CD4-positive, alpha-beta T cell treated with Interleukin-2 at 100 ng/mL for 4 hours (primary cell): ENCODE results near the gene FIP1L1.

Experiments used
- DNase-seq: peaks from one replicate; pipeline ENCODE4 v3.0.0-alpha.2; 2020; ENCODE audit warnings: low spot score

Gene FIP1L1

GRCh38 chr4:53477038-53477565, 99.7 kb downstream of the FIP1L1 start:
- no peak for DNase-seq

GRCh38 chr4:53477636-53478035, 100.2 kb downstream of the FIP1L1 start:
- DNase-seq: no peak

GRCh38 chr4:53478671-53479456, 101.4 kb downstream of the FIP1L1 start:
- no peak for DNase-seq

GRCh38 chr4:53479736-53480525, 102.5 kb downstream of the FIP1L1 start:
- no peak for DNase-seq

GRCh38 chr4:53480909-53481308, 103.5 kb downstream of the FIP1L1 start:
- DNase-seq: no peak

GRCh38 chr4:53481586-53481985, 104.1 kb downstream of the FIP1L1 start:
- no peak for DNase-seq

GRCh38 chr4:53483250-53483649, 105.8 kb downstream of the FIP1L1 start:
- DNase-seq: no peak

- no peak for DNase-seq
These were observed 107.6 kb downstream of the FIP1L1 start for GRCh38 chr4:53484911-53485657.

- DNase-seq: no peak
These were observed 108.2 kb downstream of the FIP1L1 start for GRCh38 chr4:53485658-53486040.

- DNase-seq: no peak
These were observed 110.3 kb downstream of the FIP1L1 start for GRCh38 chr4:53487766-53488165.

- no peak for DNase-seq
These were observed 111.9 kb downstream of the FIP1L1 start for GRCh38 chr4:53489279-53489889.

GRCh38 chr4:53490161-53490956, 112.9 kb downstream of the FIP1L1 start:
- no peak for DNase-seq

- no peak for DNase-seq
These were observed 113.7 kb downstream of the FIP1L1 start for GRCh38 chr4:53490965-53491622.

- DNase-seq: no peak
These were observed 117.4 kb downstream of the FIP1L1 start for GRCh38 chr4:53494851-53495250.

- DNase-seq: no peak
These were observed 120.2 kb downstream of the FIP1L1 start for GRCh38 chr4:53497487-53498244.

GRCh38 chr4:53498706-53499105, 121.3 kb downstream of the FIP1L1 start:
- DNase-seq: no peak

GRCh38 chr4:53499791-53500190, 122.3 kb downstream of the FIP1L1 start:
- DNase-seq: no peak

- no peak for DNase-seq
These were observed 123.1 kb downstream of the FIP1L1 start for GRCh38 chr4:53500546-53500945.

- no peak for DNase-seq
These were observed 124.1 kb downstream of the FIP1L1 start for GRCh38 chr4:53501561-53501960.

- no peak for DNase-seq
These were observed 124.7 kb downstream of the FIP1L1 start for GRCh38 chr4:53502094-53502493.
